Measurements from ENCODE around the gene CASP1. TPM values are rescaled to one million over a fixed set of nuclear protein-coding genes. Genes with fewer than 3 reads are reported as not detected.

Gene CASP1
- total RNA-seq, 4 donors from 2014 or later, result 42.0 to 146 (median 93.6) TPM

GRCh38 chr11:104995001-104995408 is 39.9 kb downstream of the CASP1 start:
- no peak overlapping the region for H3K27ac ChIP-seq
- no peak for DNase-seq
- no peak overlapping the region for H3K4me3 ChIP-seq
- H3K9me3 ChIP-seq, result no peaks in the 10 kb centered on the region
- TF ChIP-seq, protein P1, sequence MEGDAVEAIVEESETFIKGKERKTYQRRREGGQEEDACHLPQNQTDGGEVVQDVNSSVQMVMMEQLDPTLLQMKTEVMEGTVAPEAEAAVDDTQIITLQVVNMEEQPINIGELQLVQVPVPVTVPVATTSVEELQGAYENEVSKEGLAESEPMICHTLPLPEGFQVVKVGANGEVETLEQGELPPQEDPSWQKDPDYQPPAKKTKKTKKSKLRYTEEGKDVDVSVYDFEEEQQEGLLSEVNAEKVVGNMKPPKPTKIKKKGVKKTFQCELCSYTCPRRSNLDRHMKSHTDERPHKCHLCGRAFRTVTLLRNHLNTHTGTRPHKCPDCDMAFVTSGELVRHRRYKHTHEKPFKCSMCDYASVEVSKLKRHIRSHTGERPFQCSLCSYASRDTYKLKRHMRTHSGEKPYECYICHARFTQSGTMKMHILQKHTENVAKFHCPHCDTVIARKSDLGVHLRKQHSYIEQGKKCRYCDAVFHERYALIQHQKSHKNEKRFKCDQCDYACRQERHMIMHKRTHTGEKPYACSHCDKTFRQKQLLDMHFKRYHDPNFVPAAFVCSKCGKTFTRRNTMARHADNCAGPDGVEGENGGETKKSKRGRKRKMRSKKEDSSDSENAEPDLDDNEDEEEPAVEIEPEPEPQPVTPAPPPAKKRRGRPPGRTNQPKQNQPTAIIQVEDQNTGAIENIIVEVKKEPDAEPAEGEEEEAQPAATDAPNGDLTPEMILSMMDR (IDR thresholded peaks at IDR 0.05), result no peak
- no peak for TF ChIP-seq POLR2A (IDR thresholded peaks at IDR 0.05)
- H3K36me3 ChIP-seq, result no peaks in the 10 kb centered on the region
- H3K4me1 ChIP-seq, result no peaks in the 10 kb centered on the region
- H3K27me3 ChIP-seq, result no peaks in the 10 kb centered on the region

DNA sequence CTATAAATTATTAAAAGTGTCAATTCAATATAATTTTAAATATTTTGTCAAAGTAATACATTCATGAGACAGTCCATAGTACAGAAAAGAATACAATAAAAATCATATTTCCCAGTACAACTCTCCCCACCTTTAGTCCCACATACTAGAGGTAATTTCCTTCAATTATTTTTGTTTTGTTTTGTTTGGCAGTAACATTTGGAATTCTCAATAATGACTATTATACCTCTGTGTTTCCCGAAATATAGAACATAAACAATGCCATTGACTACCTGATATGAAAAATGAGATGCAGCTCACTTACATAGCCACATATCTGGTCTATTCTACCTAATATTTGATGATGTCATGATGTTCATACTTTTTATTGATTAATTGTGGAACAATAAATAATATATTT is 42.2 kb downstream of the CASP1 start:
- Histone ChIP-seq H3K4me1 (no peaks in the 10 kb centered on the region), H3K27ac (no peak overlapping the region), H3K9me3 (no peaks in the 10 kb centered on the region), H3K27me3 (no peaks in the 10 kb centered on the region), H3K4me3 (no peak overlapping the region), H3K36me3 (no peaks in the 10 kb centered on the region)
- TF ChIP-seq POLR2A (IDR thresholded peaks at IDR 0.05), result no peak
- TF ChIP-seq, protein P1 (IDR thresholded peaks at IDR 0.05), result no peak
- DNase-seq, result no peak

DNA sequence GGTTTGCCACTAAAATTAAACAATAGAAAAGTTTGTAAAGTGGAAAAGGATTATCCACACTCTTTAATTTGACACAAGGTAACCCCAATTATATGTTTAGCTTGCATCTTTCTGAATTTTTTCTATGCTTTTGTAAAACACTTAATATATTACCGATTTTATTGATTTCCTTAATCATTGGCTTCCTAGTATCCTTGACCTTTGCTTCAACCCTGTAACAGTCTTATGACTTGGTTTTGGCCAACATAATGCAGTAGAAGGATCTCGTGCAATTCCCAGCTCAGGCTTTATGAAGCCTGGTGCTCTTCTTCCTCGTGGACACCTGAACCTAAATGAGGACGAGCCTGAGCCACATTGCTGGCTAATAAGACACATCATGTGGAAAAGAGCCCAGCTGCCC is 43.0 kb downstream of the CASP1 start:
- no peak for TF ChIP-seq POLR2A (IDR thresholded peaks at IDR 0.05)
- TF ChIP-seq, protein P1 (IDR thresholded peaks at IDR 0.05), result no peak
- Histone ChIP-seq H3K27ac (no peak overlapping the region), H3K27me3 (no peaks in the 10 kb centered on the region)

GRCh38 chr11:104984808-104985207 is 50.1 kb downstream of the CASP1 start:
- no peak overlapping the region for H3K4me3 ChIP-seq
- H3K27me3 ChIP-seq, result no peaks in the 10 kb centered on the region
- no peak for DNase-seq
- no peak overlapping the region for H3K27ac ChIP-seq
- TF ChIP-seq, protein P1 (IDR thresholded peaks at IDR 0.05), result no peak
- TF ChIP-seq POLR2A (IDR thresholded peaks at IDR 0.05), result no peak
- no peaks in the 10 kb centered on the region for H3K9me3 ChIP-seq
- no peaks in the 10 kb centered on the region for H3K4me1 ChIP-seq
- no peaks in the 10 kb centered on the region for H3K36me3 ChIP-seq

More for the DNA sequence above, 43.0 kb downstream of the CASP1 start:
- no peak for DNase-seq
- no peak overlapping the region for H3K4me3 ChIP-seq
- H3K4me1 ChIP-seq, result no peaks in the 10 kb centered on the region
- H3K9me3 ChIP-seq, result no peaks in the 10 kb centered on the region
- H3K36me3 ChIP-seq, result no peaks in the 10 kb centered on the region

- Histone ChIP-seq H3K4me3 (no peak overlapping the region), H3K9me3 (no peaks in the 10 kb centered on the region), H3K27ac (no peak overlapping the region), H3K36me3 (no peaks in the 10 kb centered on the region), H3K27me3 (no peaks in the 10 kb centered on the region), H3K4me1 (no peaks in the 10 kb centered on the region)
- DNase-seq, result no peak
- no peak for TF ChIP-seq POLR2A (IDR thresholded peaks at IDR 0.05)
- TF ChIP-seq, protein P1 (IDR thresholded peaks at IDR 0.05), result no peak
Observed at GRCh38 chr11:104979839-104980238, 55.1 kb downstream of the CASP1 start.

Other genes starting within 250 kb of the CASP1 start
- 1 to 10 TPM in 1 of 4 donors, not detected in 3; 1.3 TPM for gene CASP12, start 136.7 kb downstream of the CASP1 start, total RNA-seq
- 100 to 1,000 TPM; 108 to 136 (median 123) TPM for gene CASP4, start 66.6 kb downstream of the CASP1 start, total RNA-seq
- gene CASP5, start 12.0 kb downstream of the CASP1 start, total RNA-seq, result 10 to 100 TPM; 10.5 to 27.5 (median 16.9) TPM
- gene CARD16, start 10.2 kb upstream of the CASP1 start, total RNA-seq, result 10 to 100 TPM in 3 of 4 donors, 1 to 10 TPM in 1; 9.2 to 43.3 (median 24.7) TPM
- not detected for gene CARD18, start 104.6 kb upstream of the CASP1 start, total RNA-seq